HepG2 (cell line): Measurements from ENCODE around the gene NXN. TPM values are rescaled to one million over a fixed set of nuclear protein-coding genes. Genes with fewer than 3 reads are reported as not detected.

ENCODE experiments used
- ATAC-seq: fragments of 200-7000 bp; cut with Tn5 transposase; 3 replicates; pipeline ENCODE4 v1.9.1; 2020; ENCODE audit warnings: mild to moderate bottlenecking, moderate library complexity
- BruUV-seq: library from RNA; stranded (reverse); fragments of 400-500 nt; replicated peaks from 2 replicates; lab custom pipeline; 2021; lab: Mats Ljungman, UMichigan
- CTCF ChIA-PET: fragments of 300-600 bp; formaldehyde crosslinking; extraction: SDS; loops from one replicate; lab custom pipeline; 2021; ENCODE audit warnings: low total read pairs, inconsistent platforms, low intra/inter-chr PET ratio; lab: Yijun Ruan, JAX
- POLR2A ChIA-PET: fragments of 350-600 bp; sonication (Branson Sonifier 250); formaldehyde crosslinking; loops from one replicate; lab custom pipeline; 2020; ENCODE audit warnings: antibody characterized with exemption, inconsistent platforms; lab: Yijun Ruan, JAX
- DNase-seq: peaks from one replicate; pipeline ENCODE4 v3.0.0-alpha.2; 2015; ENCODE audit warnings: low spot score
- FAIRE-seq: peaks from 3 replicates; lab custom pipeline; 2011; peaks lifted over from hg19 to GRCh38; lab: Jason Lieb, UNC
- H2AFZ ChIP-seq: one replicate; pipeline ENCODE4 v1.6.1; 2011; ENCODE audit warnings: low read length, inconsistent platforms
- H3K27ac ChIP-seq: fragments of 300-600 bp; 3 replicates; pipeline ENCODE4 v1.8.0; 2011; ENCODE audit warnings: mixed run types, mild to moderate bottlenecking, mixed read lengths, low read length, inconsistent platforms; ENCODE audit not compliant: insufficient read depth; ENCODE audit errors: extremely low read length
- H3K27me3 ChIP-seq, 2 experiments: fragments of 200-600 bp in 1 of 2; 2 replicates in 1 of 2; 3 replicates in 1 of 2; pipeline versions ENCODE4 v1.6.0 to v1.8.0; 2011; ENCODE audit warnings: low read length in 2 of 2, mild to moderate bottlenecking in 2 of 2, moderate library complexity in 2 of 2, inconsistent platforms in 1 of 2; ENCODE audit not compliant: insufficient read depth in 2 of 2, control insufficient read depth in 1 of 2
- H3K36me3 ChIP-seq, 2 experiments: fragments of 200-600 bp in 1 of 2; replicated peaks in 1 of 2; 2 replicates in 1 of 2; 3 replicates in 1 of 2; pipeline versions ENCODE4 v1.5.1 to v1.8.0; 2011; ENCODE audit warnings: low read length in 2 of 2, inconsistent platforms in 1 of 2; ENCODE audit not compliant: insufficient read depth in 2 of 2, control insufficient read depth in 1 of 2
- H3K4me1 ChIP-seq: 2 replicates; pipeline ENCODE4 v1.5.1; 2012; ENCODE audit warnings: low read length, inconsistent platforms; ENCODE audit not compliant: insufficient read depth
- H3K4me2 ChIP-seq: 2 replicates; pipeline ENCODE4 v1.6.0; 2011; ENCODE audit warnings: low read depth, low read length, inconsistent platforms
- H3K4me3 ChIP-seq, 3 experiments: fragments of 200-600 bp in 1 of 3; sonication (generic), shearing (Covaris generic) in 1 of 3; replicated peaks in 1 of 3; 2 replicates each; pipeline ENCODE4 v1.5.1; 2011 to 2016; ENCODE audit warnings: low read length in 3 of 3, inconsistent platforms in 2 of 3, low read depth in 2 of 3, mild to moderate bottlenecking in 2 of 3, control low read depth in 1 of 3, mixed read lengths in 1 of 3; ENCODE audit not compliant: insufficient read depth in 1 of 3
- H3K79me2 ChIP-seq: one replicate; pipeline ENCODE4 v1.6.1; 2011; ENCODE audit warnings: low read length, inconsistent platforms; ENCODE audit not compliant: insufficient read depth
- H3K9ac ChIP-seq: 2 replicates; pipeline ENCODE4 v1.6.0; 2011; ENCODE audit warnings: mild to moderate bottlenecking, low read depth, low read length, inconsistent platforms; ENCODE audit not compliant: insufficient read depth
- H3K9me3 ChIP-seq: 2 replicates; pipeline ENCODE4 v1.5.1; 2012; ENCODE audit warnings: mild to moderate bottlenecking, low read length
- H4K20me1 ChIP-seq: 2 replicates; pipeline ENCODE4 v1.6.0; 2011; ENCODE audit warnings: inconsistent platforms, mild to moderate bottlenecking, low read length, moderate library complexity; ENCODE audit not compliant: insufficient read depth
- AFF4 ChIP-seq: sonication (generic); formaldehyde crosslinking; IDR thresholded peaks from 2 replicates; pipeline ENCODE4 v1.4.0; 2020; ENCODE audit warnings: missing genetic modification reagents
- AGO2 ChIP-seq: fragments of 200-400 bp; formaldehyde crosslinking; optimal IDR thresholded peaks from 2 replicates; pipeline ENCODE3; 2017; ENCODE audit warnings: mild to moderate bottlenecking, low read depth, low read length, moderate library complexity
- HNF4G ChIP-seq, 2 experiments: sonication (generic) in 1 of 2; formaldehyde crosslinking in 1 of 2; IDR thresholded peaks; 2 replicates each; pipeline versions ENCODE4 v1.4.0 to v1.6.1; 2011 to 2020; ENCODE audit warnings: borderline replicate concordance in 2 of 2, low read depth in 2 of 2, mild to moderate bottlenecking in 2 of 2, low read length in 1 of 2, missing genetic modification reagents in 1 of 2, moderate library complexity in 1 of 2
- PAXIP1 ChIP-seq: sonication (generic); formaldehyde crosslinking; conservative IDR thresholded peaks from 2 replicates; pipeline ENCODE4 v1.4.0; 2020; ENCODE audit warnings: mild to moderate bottlenecking, missing genetic modification reagents, moderate library complexity
- ZNF33B ChIP-seq: sonication (generic); formaldehyde crosslinking; IDR thresholded peaks from 2 replicates; pipeline ENCODE4 v1.5.1; 2020; ENCODE audit warnings: mild to moderate bottlenecking, missing genetic modification reagents
- WGBS: methylation state at CpG from one replicate; pipeline ENCODE4 v1.1.6; 2017; ENCODE audit warnings: low lambda C conversion rate; 5-methylcytosine and 5-hydroxymethylcytosine counted together
- in situ Hi-C: cut with HindIII; loops from 2 replicates; pipeline ENCODE4 v1.10.0; 2017; ENCODE audit warnings: low pct_unique_long_range_greater_than_20kb; ENCODE audit not compliant: extremely low pct_ligation_motif_present
- intact Hi-C: fragments of 100-400 bp; cut with micrococcal nuclease; formaldehyde crosslinking; loops from one replicate; pipeline ENCODE4 v1.10.0; 2022; ENCODE audit not compliant: unreplicated experiment
- polyA plus RNA-seq, 8 experiments: library from polyadenylated mRNA; depleted of rRNA in 3 of 8; stranded (reverse) in 7 of 8; unstranded in 1 of 8; fragments of >200 nt; fragmentation: Illumina TruSeq in 4 of 8; extraction: Trizol in 4 of 8; gene quantifications; 2 replicates each; pipeline versions ENCODE4 v1.2.1 to v1.2.3, GENCODE V29; 2011 to 2016; ENCODE audit warnings: low read depth in 4 of 8, missing spikeins in 1 of 8, mixed read lengths in 1 of 8; ENCODE audit not compliant: insufficient read depth in 1 of 8
- total RNA-seq, 5 experiments: library from RNA; depleted of rRNA; stranded (reverse); fragments of >200 nt; fragmentation: Illumina TruSeq; extraction: Trizol; gene quantifications; 2 replicates each; pipeline ENCODE4 v1.2.3, GENCODE V29; 2016; ENCODE audit warnings: low read depth in 1 of 5

NXN gene
- total and polyA plus RNA-seq, 2 of the 13 experiments (the other 11 are each of a cell fraction or from before 2014, with no cell fraction given): 22.2 to 24.3 TPM

DNA sequence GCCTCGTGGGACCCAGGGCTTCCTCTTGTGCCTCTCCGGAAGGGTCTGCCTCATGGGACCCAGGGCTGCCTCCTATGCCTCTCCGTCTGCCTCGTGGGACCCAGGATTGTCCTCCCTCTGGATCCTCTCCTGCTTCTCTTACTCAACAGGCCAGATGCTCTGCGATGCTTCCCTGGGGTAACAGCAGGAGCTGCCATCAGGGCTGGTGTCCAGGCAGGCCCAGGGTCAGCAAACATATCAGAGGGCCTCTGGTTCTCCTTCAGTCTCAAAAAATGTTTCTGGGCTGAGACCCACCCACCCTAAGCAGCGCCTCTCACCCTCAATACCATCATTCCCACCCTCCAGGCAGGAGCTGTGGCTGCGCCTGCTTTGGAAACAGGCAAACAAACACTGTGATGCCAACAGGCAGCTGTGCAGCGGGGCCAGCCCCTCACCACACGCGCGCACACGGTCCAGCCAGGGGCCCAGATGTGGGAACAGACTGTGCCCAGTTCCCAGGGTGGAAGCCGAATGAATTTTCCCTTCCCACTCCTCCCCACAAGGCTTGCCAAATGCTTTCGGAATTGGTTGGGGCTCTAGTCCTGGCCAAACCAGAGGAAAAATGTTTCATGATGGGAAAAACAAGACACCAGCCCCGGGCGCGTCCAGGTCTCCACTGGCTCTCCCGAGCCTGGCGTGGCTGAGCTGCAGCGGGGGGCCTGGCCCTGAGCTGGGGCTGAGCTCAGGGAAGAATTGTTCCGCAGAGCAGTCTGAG lies 28.6 kb upstream of the NXN start:
- in situ Hi-C loops: no loop called here
- TF ChIP-seq ZNF33B: no peak
- TF ChIP-seq PAXIP1 (CRISPR knock-in tag): no peak
- no peak for TF ChIP-seq AFF4
- TF ChIP-seq AGO2: peak; percentile 20
- no peak for TF ChIP-seq HNF4G (IDR thresholded peaks at IDR 0.05; ENCODE audit: borderline replicate concordance, low read depth, low read length)
- no peak for TF ChIP-seq HNF4G (CRISPR knock-in tag; IDR thresholded peaks at IDR 0.05; ENCODE audit: borderline replicate concordance, low read depth)
- ATAC-seq (no peak), DNase-seq (no peak), FAIRE-seq (no peak)
- POLR2A ChIA-PET: no interaction called here
- Histone ChIP-seq H3K4me1 (peaks cover 6% of the 10 kb centered on the region; the same call in 1 of the 2 replicates), H4K20me1 (no peaks in the 10 kb centered on the region), H3K4me2 (no peak overlapping the region), H3K27ac (no peak overlapping the region), H3K79me2 (no peaks in the 10 kb centered on the region), H3K4me3 (no peak overlapping the region), H3K9me3 (no peaks in the 10 kb centered on the region), H3K36me3 (peaks cover 0 to 2% of the 10 kb centered on the region in 2 experiments; a peak in 3 of 5 replicates), H3K9ac (no peak overlapping the region), H2AFZ (no peak overlapping the region), H3K27me3 (no peaks in the 10 kb centered on the region)
- CTCF ChIA-PET: no interaction called here
- intact Hi-C loops: no loop called here
- no TSS peak for BruUV-seq
- WGBS: 94% methylated on average over 21 of the region's 21 CpGs
